Measurements from ENCODE around the gene TNFRSF1B.
A peak's percentile ranks its signal among the peaks of the same experiment; 100 is the strongest.

TNFRSF1B gene

GRCh38 chr1:12244078-12244477 lies 77.3 kb downstream of the TNFRSF1B start:
- TF ChIP-seq CTCF (IDR thresholded peaks at IDR 0.05; ENCODE audit: low read length, missing control alignments), result peak; percentile 57
- no peak overlapping the region for H3K4me3 ChIP-seq (replicated peaks; ENCODE audit: low read depth, low read length)
- peak; percentile 40 for DNase-seq (ENCODE audit: low read depth)

GRCh38 chr1:12244585-12244984 lies 77.8 kb downstream of the TNFRSF1B start:
- DNase-seq (ENCODE audit: low read depth), result no peak

GRCh38 chr1:12245116-12245515 lies 78.3 kb downstream of the TNFRSF1B start:
- no peak for TF ChIP-seq CTCF (IDR thresholded peaks at IDR 0.05; ENCODE audit: low read length, missing control alignments)
- no peak overlapping the region for H3K4me3 ChIP-seq (replicated peaks; ENCODE audit: low read depth, low read length)
- DNase-seq (ENCODE audit: low read depth), result peak; percentile 49

More at GRCh38 chr1:12244585-12244984, 77.8 kb downstream of the TNFRSF1B start:
- no peak for TF ChIP-seq CTCF (IDR thresholded peaks at IDR 0.05; ENCODE audit: low read length, missing control alignments)
- H3K4me3 ChIP-seq (replicated peaks; ENCODE audit: low read depth, low read length), result no peak overlapping the region

- no peak for DNase-seq (ENCODE audit: low read depth)
- TF ChIP-seq CTCF (IDR thresholded peaks at IDR 0.05; ENCODE audit: low read length, missing control alignments), result no peak
- H3K4me3 ChIP-seq (replicated peaks; ENCODE audit: low read depth, low read length), result no peak overlapping the region
Measured at GRCh38 chr1:12245733-12246132, 78.9 kb downstream of the TNFRSF1B start.

- no peak for DNase-seq (ENCODE audit: low read depth)
- no peak overlapping the region for H3K4me3 ChIP-seq (replicated peaks; ENCODE audit: low read depth, low read length)
- no peak for TF ChIP-seq CTCF (IDR thresholded peaks at IDR 0.05; ENCODE audit: low read length, missing control alignments)
Measured at GRCh38 chr1:12246584-12246983, 79.8 kb downstream of the TNFRSF1B start.

- TF ChIP-seq CTCF (IDR thresholded peaks at IDR 0.05; ENCODE audit: low read length, missing control alignments), result no peak
- DNase-seq (ENCODE audit: low read depth), result peak; percentile 14
- H3K4me3 ChIP-seq (replicated peaks; ENCODE audit: low read depth, low read length), result no peak overlapping the region
Measured at GRCh38 chr1:12249181-12249580, 82.4 kb downstream of the TNFRSF1B start.

GRCh38 chr1:12249748-12250147 lies 83.0 kb downstream of the TNFRSF1B start:
- H3K4me3 ChIP-seq (replicated peaks; ENCODE audit: low read depth, low read length), result no peak overlapping the region
- DNase-seq (ENCODE audit: low read depth), result no peak
- TF ChIP-seq CTCF (IDR thresholded peaks at IDR 0.05; ENCODE audit: low read length, missing control alignments), result no peak
